Stomach (tissue), 9 donors: ENCODE data around the gene PPTC7. TPM values are rescaled to one million over a fixed set of nuclear protein-coding genes. Genes with fewer than 3 reads are reported as not detected.
A peak's percentile ranks its signal among the peaks of the same experiment; 100 is the strongest.

Experiments
- DNase-seq, 2 donors: peaks; one replicate each; pipeline versions ENCODE4 v3.0.0 to v3.0.0-alpha.2; 2013 to 2019
- H3K27ac ChIP-seq, 5 donors: fragments of 200-600 bp in 4 of 5; sonication (generic) in 4 of 5; one replicate each; pipeline ENCODE4 v1.5.1; 2013 to 2019; ENCODE audit warnings: mild to moderate bottlenecking in 1 of 5, moderate library complexity in 1 of 5
- H3K27me3 ChIP-seq, 3 donors: fragments of 200-600 bp; sonication (generic); one replicate each; pipeline ENCODE4 v1.5.1; 2017 to 2019; ENCODE audit warnings: mixed run types in 1 of 3
- H3K36me3 ChIP-seq, 4 donors: fragments of 200-600 bp; sonication (generic); 1 replicate in 3 of 4; 2 replicates in 1 of 4; pipeline ENCODE4 v1.5.1; 2016 to 2019
- H3K4me1 ChIP-seq, 4 donors: fragments of 200-600 bp; sonication (generic); one replicate each; pipeline ENCODE4 v1.5.1; 2016 to 2019
- H3K4me3 ChIP-seq, 4 donors: fragments of 200-600 bp; sonication (generic) in 3 of 4; one replicate each; pipeline ENCODE4 v1.5.1; 2016 to 2019; ENCODE audit warnings: mild to moderate bottlenecking in 1 of 4
- H3K9me3 ChIP-seq, 4 donors: fragments of 200-600 bp; sonication (generic); one replicate each; pipeline ENCODE4 v1.5.1; 2016 to 2019
- CTCF ChIP-seq, 7 experiments: fragments of 450-650 bp in 4 of 7; fragments of 200-600 bp in 3 of 7; sonication (generic) in 3 of 7; IDR thresholded peaks; one replicate each; pipeline ENCODE4 v1.5.1; 2016 to 2019; ENCODE audit warnings: antibody characterized with exemption in 7 of 7, control low read depth in 2 of 7, mild to moderate bottlenecking in 1 of 7
- EP300 ChIP-seq: sonication (generic); formaldehyde crosslinking; IDR thresholded peaks from one replicate; pipeline ENCODE4 v1.6.1; 2017; ENCODE audit warnings: antibody characterized with exemption
- POLR2A ChIP-seq, 4 donors: fragments of 450-650 bp; IDR thresholded peaks; one replicate each; pipeline ENCODE4 v1.6.1; 2016; ENCODE audit warnings: antibody characterized with exemption in 4 of 4, control low read depth in 2 of 4, mild to moderate bottlenecking in 1 of 4, moderate library complexity in 1 of 4
- POLR2AphosphoS5 ChIP-seq, 3 donors: sonication (generic); formaldehyde crosslinking; IDR thresholded peaks; one replicate each; pipeline ENCODE4 v1.6.1; 2016; ENCODE audit warnings: antibody characterized with exemption in 3 of 3
- WGBS, 5 donors: extraction: QIAGEN DNeasy Blood & Tissue Kit in 3 of 5; methylation state at CpG; one replicate each; pipeline versions ENCODE4 v1.1.5 to v1.1.7; 2013 to 2018; 5-methylcytosine and 5-hydroxymethylcytosine counted together
- intact Hi-C: fragments of 100-400 bp; cut with DNase I; formaldehyde crosslinking; loops from one replicate; pipeline ENCODE4 v1.15.1; 2023; ENCODE audit warnings: low total_unique reads
- polyA plus RNA-seq, 3 donors: library from polyadenylated mRNA; stranded (reverse); fragments of 200-250 nt; gene quantifications; one replicate each; pipeline ENCODE4 v1.2.3, GENCODE V29; 2013
- total RNA-seq, 5 donors: library from RNA; depleted of rRNA; stranded (reverse); fragments of >200 nt; gene quantifications; one replicate each; pipeline versions ENCODE4 v1.1.0 to v1.2.3, GENCODE V29; 2014 to 2016
- donor health status: healthy with polysubstance abuse.
- donor health status: Bipolar disorder and iron deficiency.
- donor health status: healthy.

The PPTC7 gene
- total and polyA plus RNA-seq, 8 donors = 8.2 to 46.4 (median 14.8) TPM

GRCh38 chr12:110619534-110619953 lies 36.4 kb upstream of the PPTC7 start:
- Histone ChIP-seq H3K27me3 (no peaks in the 10 kb centered on the region), H3K36me3 (peaks cover 0 to 48% (median 10%) of the 10 kb centered on the region in 4 donors), H3K9me3 (no peaks in the 10 kb centered on the region), H3K4me3 (no peak overlapping the region), H3K4me1 (peaks cover 0 to 10% (median 8%) of the 10 kb centered on the region in 4 donors), H3K27ac (no peak overlapping the region)
- intact Hi-C loops = loop anchor here (10.0 kb wide), 1 partner anchor 75 kb away; no protein-coding TSS in a partner anchor
- 78 to 89% (median 83%) methylated on average over 4 of the region's 4 CpGs for WGBS, 5 donors
- no peak for DNase-seq
- no peak for TF ChIP-seq POLR2AphosphoS5 (IDR thresholded peaks at IDR 0.05)
- no peak for TF ChIP-seq CTCF (IDR thresholded peaks at IDR 0.05)
- no peak for TF ChIP-seq EP300
- TF ChIP-seq POLR2A (IDR thresholded peaks at IDR 0.05) = no peak

GRCh38 chr12:110616471-110617115 lies 33.5 kb upstream of the PPTC7 start:
- H3K4me1 ChIP-seq = peaks cover 0 to 16% (median 12%) of the 10 kb centered on the region in 4 donors
- no peaks in the 10 kb centered on the region for H3K9me3 ChIP-seq
- DNase-seq = no peak
- H3K27ac ChIP-seq = no peak overlapping the region
- TF ChIP-seq POLR2AphosphoS5 (IDR thresholded peaks at IDR 0.05) (no peak), EP300 (no peak), CTCF (IDR thresholded peaks at IDR 0.05) (no peak), POLR2A (IDR thresholded peaks at IDR 0.05) (no peak)
- no peak overlapping the region for H3K4me3 ChIP-seq
- H3K36me3 ChIP-seq = peaks cover 0 to 23% (median 4%) of the 10 kb centered on the region in 4 donors
- 89 to 95% (median 94%) methylated on average over 5 of the region's 5 CpGs for WGBS, 5 donors
- intact Hi-C loops = loop anchor here (10.0 kb wide), 1 partner anchor 78 kb away; no protein-coding TSS in a partner anchor
- H3K27me3 ChIP-seq = no peaks in the 10 kb centered on the region

GRCh38 chr12:110615171-110615570 lies 32.1 kb upstream of the PPTC7 start:
- Histone ChIP-seq H3K4me3 (peak overlapping the region in 1 of 4 donors; percentile 66), H3K27me3 (no peaks in the 10 kb centered on the region), H3K27ac (no peak overlapping the region), H3K9me3 (no peaks in the 10 kb centered on the region), H3K36me3 (peaks cover 0 to 22% (median 4%) of the 10 kb centered on the region in 4 donors), H3K4me1 (peaks cover 0 to 16% (median 12%) of the 10 kb centered on the region in 4 donors)
- no peak for TF ChIP-seq CTCF (IDR thresholded peaks at IDR 0.05)
- no peak for TF ChIP-seq EP300
- TF ChIP-seq POLR2A (IDR thresholded peaks at IDR 0.05) = no peak
- TF ChIP-seq POLR2AphosphoS5 (IDR thresholded peaks at IDR 0.05) = no peak
- intact Hi-C loops = loop anchor here (10.0 kb wide), 1 partner anchor 80 kb away; no protein-coding TSS in a partner anchor
- DNase-seq = no peak
- 83 to 91% (median 88%) methylated on average over 8 of the region's 8 CpGs for WGBS, 5 donors

GRCh38 chr12:110613771-110614684 lies 30.9 kb upstream of the PPTC7 start, which contains the start of gene TCTN1:
Gene TCTN1, plus strand, starts transcription at chr12:110614129. Its CDS starts 54 bp downstream, at chr12:110614183.
- WGBS, 5 donors = 2 to 5% (median 3%) methylated on average over 28 to 60 of the region's 60 CpGs
- peaks cover 0 to 16% (median 12%) of the 10 kb centered on the region in 4 donors for H3K4me1 ChIP-seq
- no peaks in the 10 kb centered on the region for H3K27me3 ChIP-seq
- H3K27ac ChIP-seq = peak within 1 kb of the TSS; percentile 44 to 82 (median 74)
- intact Hi-C loops = loop anchor here (10.0 kb wide), 1 partner anchor 81 kb away; no protein-coding TSS in a partner anchor
- no peaks in the 10 kb centered on the region for H3K9me3 ChIP-seq
- DNase-seq = peak; percentile 95 to 99
- peaks cover 0 to 16% (median 4%) of the 10 kb centered on the region in 4 donors for H3K36me3 ChIP-seq
- TF ChIP-seq EP300 (no peak), POLR2AphosphoS5 (IDR thresholded peaks at IDR 0.05) (peak; percentile 60 to 95 (median 93))
- peak within 1 kb of the TSS; percentile 66 to 85 (median 74) for H3K4me3 ChIP-seq
